NCI-H2171 treated with DMSO at 0.1 percent for 48 hours (cell line): ENCODE measurements around the gene MAPK8IP1.

ENCODE experiments used
- DNase-seq: peaks from one replicate; lab custom pipeline; 2025; lab: John Stamatoyannopoulos, UW

Gene MAPK8IP1

DNA sequence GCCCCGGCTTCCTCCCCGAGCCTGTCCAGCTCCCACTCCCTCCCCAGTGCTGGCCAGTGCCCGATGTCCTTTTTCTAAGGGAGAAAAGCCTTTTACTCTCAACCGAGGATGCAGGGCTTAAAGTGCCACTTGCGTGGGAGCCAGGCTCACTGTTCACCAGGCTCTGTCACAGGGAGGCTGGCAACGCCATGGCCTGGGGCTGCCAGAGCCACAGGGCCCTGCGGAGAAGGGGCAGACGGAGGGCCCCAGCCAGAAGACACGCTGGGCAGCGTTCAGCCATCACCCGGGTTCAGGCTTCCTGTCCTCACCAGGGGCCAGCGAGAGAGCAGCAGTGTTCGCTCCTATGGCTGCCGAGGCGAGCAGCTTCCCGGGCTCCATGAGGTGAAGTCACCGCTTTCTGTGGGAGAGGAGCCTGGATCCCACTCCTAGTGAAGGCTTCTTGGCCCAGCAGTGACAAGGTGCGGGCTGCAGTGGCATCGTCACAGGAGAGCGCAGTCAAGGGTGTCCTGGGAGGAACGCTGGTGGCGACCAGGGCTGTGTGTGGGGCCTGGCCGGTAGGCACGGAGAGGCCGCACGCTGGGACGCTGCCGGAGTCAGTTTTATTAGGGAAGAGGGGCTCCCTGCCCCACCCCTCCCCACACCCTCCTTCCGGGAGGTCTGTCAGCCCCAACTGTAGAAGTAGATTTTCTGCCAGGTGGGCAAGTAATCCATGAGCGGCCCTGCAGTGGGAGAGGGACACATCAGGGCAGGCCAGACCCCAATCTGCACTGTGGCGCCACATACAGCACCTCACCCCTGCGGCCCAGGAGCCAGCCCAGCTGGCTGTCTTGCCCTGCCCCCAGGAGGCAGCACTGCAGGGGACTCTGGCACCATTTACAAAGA is 24.4 kb downstream of the MAPK8IP1 start:
- DNase-seq: no peak

DNA sequence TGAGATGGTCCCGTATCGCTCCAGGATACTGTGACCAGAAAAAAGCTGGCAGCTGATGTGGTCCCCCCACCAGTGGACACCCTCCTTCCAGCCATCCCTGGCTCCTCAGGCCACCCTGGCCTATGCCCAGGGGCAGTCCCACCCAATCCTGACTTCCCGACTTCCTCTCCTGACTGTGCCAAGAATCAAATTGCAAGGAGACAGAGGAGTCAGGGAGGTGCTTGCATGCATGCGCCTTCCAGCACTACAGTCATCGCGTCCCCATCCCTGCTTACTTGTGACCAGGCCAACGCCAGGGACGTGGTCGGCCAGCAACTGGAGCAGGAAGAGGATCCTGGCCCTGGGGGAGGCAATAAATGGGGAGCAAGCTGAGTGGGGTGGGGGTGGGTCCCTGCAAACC is 25.2 kb downstream of the MAPK8IP1 start:
- DNase-seq: no peak

DNA sequence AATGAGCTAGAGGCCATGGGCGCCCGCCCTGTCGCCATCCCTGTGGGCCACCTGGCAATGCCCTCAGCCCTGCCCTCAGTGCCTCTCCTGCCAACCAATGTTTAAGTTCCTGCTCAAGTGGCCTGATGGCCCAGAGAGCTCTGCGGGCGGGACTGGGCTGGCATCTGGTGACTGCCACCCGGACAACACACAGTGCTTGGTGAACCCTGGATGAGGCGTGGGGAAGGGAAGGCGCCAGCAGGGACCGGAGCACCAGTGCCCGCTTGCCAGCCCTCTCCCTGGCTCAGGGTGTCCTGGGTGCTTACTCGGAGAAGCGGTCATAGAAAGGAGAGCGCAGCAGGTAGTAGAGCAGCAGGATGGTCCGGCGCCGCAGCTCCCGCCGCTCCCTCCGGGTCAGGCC is 28.1 kb downstream of the MAPK8IP1 start:
- no peak for DNase-seq

DNA sequence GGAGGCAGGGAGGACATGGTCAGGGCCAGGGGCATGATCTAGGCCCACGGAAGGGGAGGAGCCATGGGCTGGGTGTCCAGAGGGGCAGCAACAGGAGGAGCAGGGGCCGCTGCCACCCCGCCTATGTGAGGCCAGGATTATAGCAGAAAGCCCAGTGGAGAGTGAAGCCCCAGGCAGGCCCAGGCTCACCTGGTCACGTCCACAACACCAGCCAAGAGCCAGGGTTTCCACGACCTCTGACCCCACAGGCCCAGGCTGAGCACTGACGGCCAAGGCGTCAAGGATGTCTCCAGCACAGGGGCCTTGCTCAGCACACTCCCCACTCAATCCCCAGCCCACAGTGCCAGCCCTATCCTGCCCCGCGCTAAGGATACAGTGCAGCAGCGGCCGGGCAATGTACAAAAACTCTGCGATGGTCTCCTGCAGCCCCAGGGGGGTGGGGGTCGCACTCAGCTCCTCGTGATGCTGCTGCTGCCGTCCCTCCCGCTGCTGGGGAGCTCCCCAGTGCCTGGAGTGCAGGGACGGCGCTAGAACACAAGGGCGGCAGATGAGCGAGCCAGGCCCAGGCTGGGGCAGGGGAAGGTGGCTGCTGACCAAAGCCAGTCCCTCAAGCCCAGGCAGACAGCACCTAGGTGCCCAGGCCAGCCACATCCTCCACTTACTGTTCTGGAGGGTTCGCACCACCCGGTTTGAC is 28.6 kb downstream of the MAPK8IP1 start:
- DNase-seq: no peak

DNA sequence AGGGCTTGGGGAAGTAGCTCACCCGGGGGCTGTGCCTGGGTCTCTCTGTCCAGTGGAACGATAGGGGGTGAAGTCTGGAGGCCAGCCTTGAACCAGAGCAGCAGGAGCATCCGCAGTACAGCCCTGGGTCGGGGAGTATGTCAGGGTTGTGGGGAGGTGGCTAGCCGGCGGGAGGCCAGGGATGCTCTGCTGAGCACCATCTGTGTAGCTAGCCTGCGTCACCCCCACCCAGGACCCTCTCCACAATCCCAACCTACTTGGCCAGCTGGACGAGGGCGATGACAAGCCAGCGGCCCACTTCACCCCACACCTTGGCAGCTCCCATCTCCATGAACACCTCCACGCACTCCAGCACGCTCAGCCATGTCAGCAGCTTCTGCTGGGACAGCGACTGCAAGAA is 30.0 kb downstream of the MAPK8IP1 start:
- no peak for DNase-seq

DNA sequence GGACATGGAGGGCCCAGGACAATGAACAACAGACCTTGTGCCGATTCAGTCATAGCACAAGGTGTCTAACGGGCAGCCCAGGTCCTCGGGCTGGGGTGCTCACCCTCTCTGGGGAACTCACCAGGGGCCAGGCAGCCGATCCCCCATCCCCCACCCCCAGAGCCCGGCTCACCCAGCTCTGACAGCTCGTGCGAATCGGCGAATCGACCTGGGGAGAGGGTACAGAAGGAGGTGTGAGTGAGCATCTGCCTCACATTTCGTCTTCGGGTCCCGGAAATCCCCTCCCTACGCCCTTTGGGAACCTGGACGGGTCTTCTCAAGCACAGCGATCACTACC is 31.8 kb downstream of the MAPK8IP1 start:
- no peak for DNase-seq

DNA sequence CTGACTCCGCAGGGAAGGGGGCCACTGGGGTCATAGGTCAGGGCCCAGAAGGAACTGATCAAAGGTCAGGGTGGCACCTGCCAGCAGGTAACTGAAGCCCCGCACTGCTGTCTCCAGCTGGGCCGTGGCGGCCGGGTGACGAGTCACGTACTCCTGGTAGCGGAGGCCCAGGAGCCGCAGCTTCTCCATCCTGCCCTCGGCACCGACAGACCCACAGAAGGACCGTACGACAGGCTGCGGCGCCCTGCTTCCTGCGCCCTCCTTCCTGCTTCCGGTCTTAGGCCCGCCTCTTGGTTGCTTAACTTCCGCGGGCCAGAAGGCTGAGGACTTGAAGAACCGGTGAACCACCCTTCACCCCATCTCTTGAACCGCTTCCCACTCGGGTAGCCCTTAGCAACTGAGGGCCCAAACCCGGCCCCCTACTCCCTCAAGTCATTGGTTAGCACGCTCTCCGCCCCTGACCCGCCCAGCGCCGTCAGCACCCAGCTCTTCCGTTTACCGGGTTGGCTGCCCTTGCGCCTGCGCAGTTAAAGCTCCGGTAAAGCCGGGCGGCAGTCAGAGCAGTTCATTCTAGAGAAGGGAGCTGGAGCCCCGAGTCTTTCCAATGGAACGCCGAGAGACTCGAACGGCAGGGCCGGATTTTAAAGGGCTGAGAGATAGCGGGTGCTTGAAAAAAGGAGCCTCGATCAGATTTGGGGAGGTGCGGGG is 32.3 kb downstream of the MAPK8IP1 start, which contains the start of gene PEX16:
Gene PEX16, minus strand, starts transcription at position 255 of the 708 bp plus-strand sequence. Its CDS starts 66 bp downstream, at position 189.
- DNase-seq: peak; percentile 98

DNA sequence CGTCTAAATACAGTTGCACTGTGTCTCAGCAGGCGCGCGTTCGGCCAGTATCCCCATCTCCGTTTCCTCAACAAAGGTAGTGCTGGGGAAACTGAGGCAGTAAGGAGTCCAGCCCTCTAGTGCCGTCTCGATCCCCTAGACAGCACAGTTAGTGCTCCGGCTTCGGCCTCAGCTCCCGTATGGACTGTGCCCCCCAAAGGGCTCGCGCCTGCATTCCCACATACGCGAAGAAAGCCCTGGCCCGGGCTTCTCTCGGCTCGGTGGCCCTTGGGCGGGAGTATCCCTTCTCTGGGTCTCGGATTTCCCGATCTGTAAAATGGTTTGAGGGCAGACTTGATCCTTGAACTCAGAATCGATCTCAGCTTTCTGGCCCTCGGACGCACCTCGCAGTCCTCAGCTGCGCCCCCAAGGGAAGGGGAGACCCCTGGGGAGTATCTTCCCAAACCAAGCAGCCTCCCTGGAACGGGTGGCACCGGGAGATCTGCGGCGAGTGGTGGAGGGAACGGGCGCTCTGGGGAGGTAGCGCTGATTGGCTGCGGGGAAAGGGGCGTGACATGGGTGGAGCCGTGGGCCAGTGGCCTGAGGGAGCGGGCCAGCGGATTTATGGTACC is 33.0 kb downstream of the MAPK8IP1 start:
- peak; percentile 77 for DNase-seq

DNA sequence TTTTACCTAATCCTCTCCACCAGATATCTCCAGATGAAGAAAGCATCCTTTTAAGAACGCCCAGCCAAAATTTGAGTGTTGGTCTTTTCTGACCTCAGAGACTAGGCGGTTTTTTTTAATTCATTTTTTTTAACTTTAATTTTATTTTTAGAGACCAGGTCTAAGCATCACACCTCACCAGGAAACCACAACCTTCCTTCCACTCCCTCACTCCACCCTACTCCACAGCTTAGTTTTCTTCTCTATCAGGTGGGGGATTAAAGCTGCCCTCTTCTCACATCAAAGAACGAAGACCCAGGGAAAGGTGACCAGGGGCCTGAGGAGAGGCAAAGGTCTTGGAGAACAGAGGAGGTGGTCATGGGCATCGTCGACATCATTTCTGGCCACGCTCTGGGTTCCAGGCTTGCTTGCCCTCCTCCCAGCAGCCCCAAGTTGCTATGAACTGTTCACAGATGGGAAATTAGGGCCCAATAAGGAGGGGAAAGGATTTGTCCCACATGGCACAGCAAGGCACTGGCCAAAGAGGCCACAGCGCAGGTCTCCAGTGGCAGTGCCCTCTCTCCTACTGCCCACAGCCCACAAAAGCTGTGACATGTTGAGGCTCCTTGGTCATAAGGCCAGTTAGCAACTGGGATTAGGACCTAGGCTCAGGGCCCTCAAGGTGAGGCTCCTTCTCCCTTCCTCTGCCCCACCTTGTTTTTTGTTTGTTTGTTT is 33.7 kb downstream of the MAPK8IP1 start:
- DNase-seq: no peak

DNA sequence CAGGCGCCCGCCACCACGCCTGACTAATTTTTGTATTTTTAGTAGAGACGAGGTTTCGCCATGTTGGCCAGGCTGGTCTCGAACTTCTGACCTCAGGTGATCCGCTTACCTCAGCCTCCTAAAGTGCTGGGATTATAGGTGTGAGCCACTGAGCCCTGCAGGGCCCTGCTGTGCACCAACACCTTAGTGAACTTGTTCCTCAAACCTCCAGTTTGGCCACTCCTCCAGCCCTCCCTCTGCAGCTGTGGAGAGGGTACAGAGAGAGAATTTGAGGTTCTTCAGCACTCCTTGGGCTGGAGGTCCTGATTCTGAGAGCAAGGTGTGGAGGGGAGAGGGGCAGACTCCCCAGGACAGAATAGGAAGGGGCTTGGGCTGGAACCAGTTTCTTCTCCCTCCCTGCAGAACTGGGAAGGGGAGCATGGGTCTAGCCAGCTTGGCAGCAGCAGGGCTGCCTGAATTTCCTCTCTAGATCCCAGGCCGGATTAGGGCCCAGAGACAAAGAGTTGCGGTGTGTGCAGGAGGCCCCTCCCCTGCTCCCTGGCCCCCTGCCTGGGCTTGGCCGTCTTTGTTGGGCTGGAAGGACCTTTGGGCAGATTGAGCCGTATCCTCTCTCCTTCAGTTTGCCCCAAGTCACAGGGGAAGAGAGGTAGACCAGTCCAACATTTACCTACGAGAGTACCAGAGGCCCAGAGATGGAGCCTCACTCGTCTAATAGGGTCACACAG is 34.5 kb downstream of the MAPK8IP1 start:
- no peak for DNase-seq

DNA sequence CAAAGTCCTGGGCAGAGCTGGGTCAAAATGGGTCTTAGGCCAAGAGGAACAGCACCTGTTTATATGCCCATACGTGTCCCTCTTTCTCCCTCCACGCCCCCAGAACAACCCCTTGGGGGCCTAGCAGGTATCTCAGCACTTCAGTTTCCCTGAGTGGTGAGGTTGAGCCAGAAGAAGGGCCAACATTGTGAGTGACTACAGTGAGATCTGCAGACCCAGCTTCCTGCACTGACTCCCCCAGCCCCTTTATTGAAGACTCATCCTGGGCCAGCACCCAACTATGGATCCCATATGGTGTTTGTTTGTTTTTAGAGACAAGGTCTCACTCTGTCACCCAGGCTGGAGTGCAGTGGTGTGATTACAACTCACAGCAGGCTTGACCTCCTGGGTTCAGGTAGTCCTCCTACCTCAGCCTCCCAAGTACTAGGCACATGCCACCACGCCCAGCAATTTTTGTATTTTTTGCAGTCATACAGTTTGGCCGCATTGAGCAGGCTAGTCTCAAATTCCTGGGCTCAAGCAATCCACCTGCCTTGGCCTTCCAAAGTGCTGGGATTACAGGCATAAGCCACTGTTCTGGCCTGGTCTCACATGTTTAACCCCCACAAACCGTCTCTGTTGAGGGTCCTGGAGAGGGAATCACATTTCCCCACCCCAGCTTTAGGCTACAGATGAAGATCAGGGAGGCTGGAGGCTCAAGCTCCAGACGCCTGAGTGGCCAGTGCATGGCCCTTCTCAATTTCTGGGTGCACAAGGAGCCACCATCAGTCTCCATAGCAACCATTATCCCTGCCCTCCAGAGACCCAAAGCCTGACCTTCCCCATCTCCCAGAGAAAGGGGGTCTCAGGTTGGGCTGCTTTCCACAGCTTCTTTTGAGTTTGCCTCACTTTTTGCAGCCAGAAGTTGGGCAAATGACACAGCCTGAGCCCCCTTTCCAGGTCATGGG is 35.4 kb downstream of the MAPK8IP1 start:
- DNase-seq: no peak

DNA sequence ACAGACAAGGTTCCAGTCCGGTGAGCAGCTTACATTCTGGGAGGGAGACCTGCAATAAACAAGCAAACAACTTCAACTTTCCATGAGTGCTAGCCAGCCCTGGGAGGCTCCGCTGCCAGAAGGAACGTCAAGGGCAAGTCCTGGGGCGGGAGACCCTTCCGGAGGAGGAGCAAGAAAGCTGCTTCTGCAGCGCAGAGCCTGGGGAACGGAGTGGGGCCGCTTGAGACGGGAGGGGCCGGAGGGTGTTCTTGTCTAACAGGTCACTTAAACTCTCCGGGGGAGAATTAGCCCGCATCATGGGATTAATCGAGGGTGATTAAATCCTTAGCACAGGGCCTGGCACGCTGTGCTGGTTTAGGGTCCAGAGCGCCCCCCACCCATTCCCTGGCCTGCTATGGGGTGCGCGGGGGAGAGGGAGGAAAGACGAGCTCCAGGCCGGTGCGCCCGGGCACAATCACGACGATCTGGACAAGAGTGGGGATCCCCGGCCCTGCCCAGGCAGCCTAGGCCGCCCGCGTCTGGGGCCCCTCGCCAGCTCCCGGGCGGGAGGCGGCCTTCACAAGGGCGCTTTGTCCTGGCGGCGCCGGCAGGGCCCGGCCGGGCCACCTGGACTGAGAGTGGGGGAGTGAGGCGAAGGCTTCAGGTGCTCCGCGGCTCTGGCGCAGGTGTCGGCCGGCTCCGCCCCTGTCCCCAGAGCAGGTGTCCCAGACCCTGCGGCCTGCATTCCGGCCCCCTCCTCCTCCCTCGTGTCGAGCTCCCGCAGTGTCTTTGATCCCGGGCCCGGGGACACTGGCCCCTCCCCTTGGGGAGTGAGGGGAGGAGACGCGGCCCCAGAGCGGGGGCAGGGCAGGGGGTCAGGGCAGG is 36.3 kb downstream of the MAPK8IP1 start:
- peak; percentile 64 for DNase-seq

DNA sequence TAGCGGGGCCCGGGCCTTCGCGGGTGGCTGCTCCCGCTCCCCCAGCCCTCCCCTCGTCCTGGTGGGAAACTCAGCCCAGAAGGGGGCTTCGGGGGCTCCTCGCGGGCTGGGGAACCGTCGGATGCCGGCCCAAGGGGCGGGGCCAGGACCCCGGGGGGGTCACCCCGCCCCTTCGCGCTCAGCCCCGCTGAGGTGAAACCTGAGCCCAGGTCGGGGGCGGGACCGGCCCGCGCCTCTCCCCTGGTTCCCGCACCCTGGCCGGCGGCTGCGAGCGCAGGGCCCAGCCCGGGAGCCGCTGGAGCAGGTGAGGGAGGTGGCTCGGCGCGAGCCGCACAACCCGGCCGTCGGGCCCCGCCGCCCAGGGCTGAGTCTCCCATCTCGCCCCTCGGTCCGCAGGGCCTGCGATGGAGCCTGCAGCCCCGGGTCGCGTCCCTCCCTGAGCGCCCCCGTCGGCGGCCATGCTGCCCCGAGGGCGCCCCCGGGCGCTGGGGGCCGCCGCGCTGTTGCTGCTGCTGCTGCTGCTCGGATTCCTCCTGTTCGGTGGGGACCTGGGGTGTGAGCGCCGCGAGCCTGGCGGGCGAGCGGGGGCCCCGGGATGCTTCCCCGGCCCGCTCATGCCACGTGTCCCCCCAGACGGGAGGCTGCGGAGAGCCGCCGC is 37.1 kb downstream of the MAPK8IP1 start, which contains the start of gene LARGE2:
Gene LARGE2, plus strand, starts transcription at position 232 of the 658 bp plus-strand sequence. Its CDS starts 227 bp downstream, at position 459.
- DNase-seq: peak; percentile 64

DNA sequence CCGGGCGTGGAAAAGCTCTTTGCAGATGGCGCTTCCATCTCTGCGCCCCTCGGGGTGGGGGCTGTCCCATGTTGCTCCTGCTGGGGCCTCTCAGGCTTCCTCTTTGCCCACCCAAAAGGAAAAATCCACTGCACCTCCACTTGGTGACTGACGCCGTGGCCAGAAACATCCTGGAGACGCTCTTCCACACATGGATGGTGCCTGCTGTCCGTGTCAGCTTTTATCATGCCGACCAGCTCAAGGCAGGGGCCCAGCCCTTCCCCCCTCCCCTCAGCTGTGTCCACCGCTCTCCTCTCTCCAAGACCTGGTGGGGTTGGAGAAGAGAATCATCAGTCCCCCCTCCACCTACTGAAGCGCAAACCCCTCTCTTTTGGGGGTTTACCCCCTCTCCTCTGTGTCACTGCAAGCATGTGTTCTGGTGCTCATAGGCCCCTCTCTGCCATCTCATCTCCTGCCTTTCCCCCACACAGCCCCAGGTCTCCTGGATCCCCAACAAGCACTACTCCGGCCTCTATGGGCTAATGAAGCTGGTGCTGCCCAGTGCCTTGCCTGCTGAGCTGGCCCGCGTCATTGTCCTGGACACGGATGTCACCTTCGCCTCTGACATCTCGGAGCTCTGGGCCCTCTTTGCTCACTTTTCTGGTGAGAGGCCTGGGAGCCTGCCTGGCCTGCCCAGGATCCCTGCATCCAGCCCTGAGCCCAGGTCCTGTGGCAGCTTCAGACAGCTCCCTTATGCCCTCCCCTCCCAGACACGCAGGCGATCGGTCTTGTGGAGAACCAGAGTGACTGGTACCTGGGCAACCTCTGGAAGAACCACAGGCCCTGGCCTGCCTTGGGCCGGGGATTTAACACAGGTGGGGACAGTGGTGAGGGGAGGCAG is 38.8 kb downstream of the MAPK8IP1 start:
- DNase-seq: no peak

DNA sequence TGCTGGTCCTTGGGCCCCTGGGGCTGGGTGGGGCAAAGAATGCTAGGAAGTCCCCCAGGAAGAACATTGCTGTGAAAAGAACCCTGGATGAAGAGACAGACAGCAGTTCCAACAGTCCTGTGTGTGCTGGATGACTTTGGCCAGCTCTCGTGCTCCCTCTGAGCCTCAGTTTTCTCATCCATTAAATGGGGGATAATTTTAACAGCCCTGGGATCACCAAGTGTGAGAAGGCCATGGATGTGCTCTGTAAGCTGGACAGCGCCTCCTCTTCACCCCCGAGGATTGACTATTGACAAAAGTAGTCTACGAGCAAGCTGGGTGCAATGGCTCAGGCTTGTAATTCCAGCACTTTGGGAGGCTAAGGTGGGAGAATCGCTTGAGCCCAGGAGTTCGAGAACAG is 39.5 kb downstream of the MAPK8IP1 start:
- DNase-seq: no peak

DNA sequence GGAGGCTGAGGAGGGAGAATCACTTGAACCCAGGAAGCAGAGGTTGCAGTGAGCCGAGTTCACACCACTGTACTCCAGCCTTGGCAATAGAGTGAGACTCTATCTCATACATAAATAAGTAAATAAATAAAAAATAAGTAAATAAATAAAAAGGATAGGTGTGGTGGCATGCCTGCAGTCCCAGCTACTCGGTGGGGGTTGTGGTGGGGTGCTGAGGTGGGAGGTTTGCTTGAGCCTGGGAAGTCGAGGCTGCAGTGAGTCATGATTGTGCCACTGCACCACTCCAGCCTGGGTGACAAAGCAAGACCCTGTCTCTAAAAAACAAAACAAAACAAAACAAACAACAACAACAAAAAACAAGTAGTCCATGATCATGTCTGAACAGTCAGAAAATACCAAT is 40.1 kb downstream of the MAPK8IP1 start:
- DNase-seq: no peak

DNA sequence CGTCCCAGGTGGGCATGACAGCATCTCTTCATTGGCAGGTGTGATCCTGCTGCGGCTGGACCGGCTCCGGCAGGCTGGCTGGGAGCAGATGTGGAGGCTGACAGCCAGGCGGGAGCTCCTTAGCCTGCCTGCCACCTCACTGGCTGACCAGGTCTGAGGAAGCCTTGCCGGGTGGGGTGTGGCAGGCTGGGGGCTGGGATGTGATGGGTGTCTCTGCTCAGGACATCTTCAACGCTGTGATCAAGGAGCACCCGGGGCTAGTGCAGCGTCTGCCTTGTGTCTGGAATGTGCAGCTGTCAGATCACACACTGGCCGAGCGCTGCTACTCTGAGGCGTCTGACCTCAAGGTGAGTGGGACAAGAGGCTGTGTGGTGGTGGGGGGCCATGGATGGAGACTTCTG is 40.5 kb downstream of the MAPK8IP1 start:
- DNase-seq: no peak
